ENCODE results near the gene GSE1.

DNA sequence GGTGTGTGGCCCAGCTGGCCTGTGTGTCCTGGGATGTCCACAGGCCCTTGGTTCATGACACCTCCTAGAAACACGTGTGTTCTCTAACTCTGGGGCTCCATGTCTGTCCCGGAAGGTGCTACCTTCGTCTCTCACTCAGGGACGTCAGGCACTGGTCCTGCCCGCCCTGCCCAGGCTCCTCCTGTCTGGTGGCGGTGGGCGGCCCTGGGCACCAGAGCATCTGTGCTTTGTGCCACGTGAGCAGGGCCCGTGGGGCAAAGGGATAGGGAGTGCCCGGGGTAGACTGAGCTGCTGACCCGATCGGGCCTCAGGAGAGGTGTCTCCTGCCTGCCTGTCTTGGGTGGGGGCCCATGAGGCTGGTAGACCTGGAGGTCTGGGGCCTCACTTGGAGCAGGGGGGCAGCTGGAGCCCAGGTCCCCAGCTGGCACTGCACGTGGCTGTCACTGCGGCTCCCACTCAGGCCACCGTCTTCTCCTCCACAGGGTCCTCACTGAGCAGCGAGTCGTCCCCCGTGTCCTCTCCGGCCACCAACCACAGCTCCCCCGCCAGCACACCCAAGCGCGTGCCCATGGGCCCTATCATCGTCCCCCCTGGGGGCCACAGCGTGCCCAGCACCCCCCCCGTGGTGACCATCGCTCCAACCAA, 35.1 kb downstream of the GSE1 start:
- TF ChIP-seq EZH2 (IDR thresholded peaks at IDR 0.05; ENCODE audit: borderline replicate concordance, low read length), result no peak
- TF ChIP-seq, protein P1, sequence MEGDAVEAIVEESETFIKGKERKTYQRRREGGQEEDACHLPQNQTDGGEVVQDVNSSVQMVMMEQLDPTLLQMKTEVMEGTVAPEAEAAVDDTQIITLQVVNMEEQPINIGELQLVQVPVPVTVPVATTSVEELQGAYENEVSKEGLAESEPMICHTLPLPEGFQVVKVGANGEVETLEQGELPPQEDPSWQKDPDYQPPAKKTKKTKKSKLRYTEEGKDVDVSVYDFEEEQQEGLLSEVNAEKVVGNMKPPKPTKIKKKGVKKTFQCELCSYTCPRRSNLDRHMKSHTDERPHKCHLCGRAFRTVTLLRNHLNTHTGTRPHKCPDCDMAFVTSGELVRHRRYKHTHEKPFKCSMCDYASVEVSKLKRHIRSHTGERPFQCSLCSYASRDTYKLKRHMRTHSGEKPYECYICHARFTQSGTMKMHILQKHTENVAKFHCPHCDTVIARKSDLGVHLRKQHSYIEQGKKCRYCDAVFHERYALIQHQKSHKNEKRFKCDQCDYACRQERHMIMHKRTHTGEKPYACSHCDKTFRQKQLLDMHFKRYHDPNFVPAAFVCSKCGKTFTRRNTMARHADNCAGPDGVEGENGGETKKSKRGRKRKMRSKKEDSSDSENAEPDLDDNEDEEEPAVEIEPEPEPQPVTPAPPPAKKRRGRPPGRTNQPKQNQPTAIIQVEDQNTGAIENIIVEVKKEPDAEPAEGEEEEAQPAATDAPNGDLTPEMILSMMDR (conservative IDR thresholded peaks at IDR 0.05 in 1 of 2, IDR thresholded peaks at IDR 0.05 in 1 of 2; ENCODE audit: extremely low read depth in 1 of 2, insufficient read depth in 1 of 2, low read depth in 1 of 2, low read length in 2 of 2), result no peak

All from mammary epithelial cell (primary cell).